Adrenal gland (tissue), 12 donors: ENCODE measurements around the gene MICALL1. TPM values are rescaled to one million over a fixed set of nuclear protein-coding genes. Genes with fewer than 3 reads are reported as not detected.
A peak's percentile ranks its signal among the peaks of the same experiment; 100 is the strongest.

Experiments used
- DNase-seq, 7 donors: peaks; one replicate each; pipeline ENCODE4 v3.0.0-alpha.2; 2019 to 2020
- H3K27ac ChIP-seq, 5 donors: fragments of 200-600 bp; sonication (generic) in 4 of 5; 1 replicate in 3 of 5; 2 replicates in 2 of 5; pipeline versions ENCODE4 v1.5.1 to v1.8.0; 2016 to 2020; ENCODE audit warnings: mild to moderate bottlenecking in 1 of 5
- H3K27me3 ChIP-seq: fragments of 200-600 bp; 2 replicates; pipeline ENCODE4 v1.8.0; 2021
- H3K36me3 ChIP-seq, 2 donors: fragments of 200-600 bp; replicated peaks in 1 of 2; 1 replicate in 1 of 2; 2 replicates in 1 of 2; pipeline versions ENCODE4 v1.5.1 to v1.8.0; 2018 to 2022
- H3K4me1 ChIP-seq, 2 donors: fragments of 200-600 bp; replicated peaks in 1 of 2; 1 replicate in 1 of 2; 2 replicates in 1 of 2; pipeline versions ENCODE4 v1.5.1 to v1.8.0; 2018 to 2021
- H3K4me3 ChIP-seq, 4 donors: fragments of 200-600 bp; sonication (generic) in 3 of 4; one replicate each; pipeline ENCODE4 v1.5.1; 2016 to 2018
- H3K9me3 ChIP-seq, 3 donors: fragments of 200-600 bp; sonication (generic) in 1 of 3; replicated peaks in 1 of 3; 1 replicate in 2 of 3; 2 replicates in 1 of 3; pipeline versions ENCODE4 v1.5.1 to v1.8.0; 2016 to 2021
- POLR2A ChIP-seq, 2 donors: fragments of 450-650 bp; IDR thresholded peaks; one replicate each; pipeline ENCODE4 v1.6.1; 2017; ENCODE audit warnings: antibody characterized with exemption in 2 of 2, mild to moderate bottlenecking in 2 of 2, moderate library complexity in 1 of 2
- WGBS, 4 donors: extraction: QIAGEN DNeasy Blood & Tissue Kit in 2 of 4; methylation state at CpG; one replicate each; pipeline versions ENCODE4 v1.1.5 to v1.1.7; 2013 to 2017; 5-methylcytosine and 5-hydroxymethylcytosine counted together
- intact Hi-C, 2 donors: fragments of 100-400 bp; cut with DNase I; formaldehyde crosslinking; loops; one replicate each; pipeline versions ENCODE4 v1.14.1 to v1.15.0; 2022 to 2023
- polyA plus RNA-seq, 3 donors: library from polyadenylated mRNA; stranded (reverse); fragments of 200-250 nt in 2 of 3; fragments of 350-450 nt in 1 of 3; fragmentation: Illumina TruSeq in 1 of 3; extraction: RNeasy Lipid Tissue Mini Kit (QIAGEN cat#74804) in 1 of 3; gene quantifications; one replicate each; pipeline ENCODE4 v1.2.3, GENCODE V29; 2013 to 2014
- total RNA-seq, 9 donors: library from RNA; depleted of rRNA in 4 of 9; stranded (reverse); fragments of >200 nt in 4 of 9; fragments of 120-200 nt in 1 of 9; fragmentation: NEBNext Ultra II Directional in 1 of 9; extraction: Animal tissue kit (Norgen Biotek cat#: 25700) in 1 of 9; gene quantifications; one replicate each; pipeline versions ENCODE4 v1.1.0 to v1.2.4, GENCODE V29; 2013 to 2023
- TF ChIP-seq, protein P1 (sequence below), 6 experiments: fragments of 450-650 bp in 4 of 6; fragments of 200-600 bp in 2 of 6; sonication (generic) in 1 of 6; IDR thresholded peaks; 1 replicate in 5 of 6; 2 replicates in 1 of 6; pipeline versions ENCODE4 v1.5.1 to v1.8.0; 2016 to 2021; ENCODE audit warnings: antibody characterized with exemption in 6 of 6, mild to moderate bottlenecking in 2 of 6, moderate library complexity in 1 of 6
- donor health status: healthy with polysubstance abuse.
- donor health status: Bipolar disorder and iron deficiency.
- donor health status: DM: yes; HTN: yes; CAD: no.
- donor health status: DM: no; HTN: no; CAD: no.
- donor health status: DM: no; HTN: no; CAD: no.
- donor health status: DM: yes; HTN: yes; CAD: no.

The MICALL1 gene
- total and polyA plus RNA-seq, 12 donors: 5.7 to 25.2 (median 17.1) TPM

DNA sequence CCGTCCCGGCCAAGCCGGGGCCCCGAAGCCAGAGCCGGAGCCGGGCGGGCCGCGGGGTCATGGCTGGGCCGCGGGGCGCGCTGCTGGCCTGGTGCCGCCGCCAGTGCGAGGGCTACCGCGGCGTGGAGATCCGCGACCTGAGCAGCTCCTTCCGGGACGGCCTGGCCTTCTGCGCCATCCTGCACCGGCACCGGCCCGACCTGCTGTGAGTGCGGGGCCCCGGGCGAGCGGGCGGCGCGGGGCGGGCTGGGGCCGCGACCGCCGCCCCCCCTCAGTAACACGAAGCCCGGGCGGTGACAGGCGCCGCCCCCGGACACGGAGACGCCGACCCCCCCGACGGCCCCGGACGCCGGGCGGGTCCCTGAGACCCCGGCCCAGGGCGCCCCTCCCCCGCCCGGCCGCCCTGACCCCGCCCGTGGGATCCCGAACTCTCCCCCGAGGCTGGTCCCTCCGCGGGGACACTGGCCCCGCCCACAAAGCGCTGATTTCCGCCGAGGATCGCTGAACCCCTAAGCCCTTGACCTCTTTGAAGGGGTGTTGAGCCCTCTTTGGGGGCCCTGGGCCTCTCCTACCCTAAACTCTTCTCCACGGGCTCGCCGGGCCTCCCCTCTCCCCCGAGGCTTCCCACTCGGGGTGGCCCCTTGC is 389 bp downstream of the MICALL1 start:
- H3K4me1 ChIP-seq: peaks cover 6 to 20% of the 10 kb centered on the region in 2 donors
- no peaks in the 10 kb centered on the region for H3K27me3 ChIP-seq
- intact Hi-C loops: loop anchor here in 1 of 2 donors (10.0 kb wide), 1 partner anchor 58 kb away; no protein-coding TSS in a partner anchor
- peak overlapping the region in 3 of 4 donors; percentile 4 to 97 (median 31) for H3K4me3 ChIP-seq
- TF ChIP-seq, protein P1, sequence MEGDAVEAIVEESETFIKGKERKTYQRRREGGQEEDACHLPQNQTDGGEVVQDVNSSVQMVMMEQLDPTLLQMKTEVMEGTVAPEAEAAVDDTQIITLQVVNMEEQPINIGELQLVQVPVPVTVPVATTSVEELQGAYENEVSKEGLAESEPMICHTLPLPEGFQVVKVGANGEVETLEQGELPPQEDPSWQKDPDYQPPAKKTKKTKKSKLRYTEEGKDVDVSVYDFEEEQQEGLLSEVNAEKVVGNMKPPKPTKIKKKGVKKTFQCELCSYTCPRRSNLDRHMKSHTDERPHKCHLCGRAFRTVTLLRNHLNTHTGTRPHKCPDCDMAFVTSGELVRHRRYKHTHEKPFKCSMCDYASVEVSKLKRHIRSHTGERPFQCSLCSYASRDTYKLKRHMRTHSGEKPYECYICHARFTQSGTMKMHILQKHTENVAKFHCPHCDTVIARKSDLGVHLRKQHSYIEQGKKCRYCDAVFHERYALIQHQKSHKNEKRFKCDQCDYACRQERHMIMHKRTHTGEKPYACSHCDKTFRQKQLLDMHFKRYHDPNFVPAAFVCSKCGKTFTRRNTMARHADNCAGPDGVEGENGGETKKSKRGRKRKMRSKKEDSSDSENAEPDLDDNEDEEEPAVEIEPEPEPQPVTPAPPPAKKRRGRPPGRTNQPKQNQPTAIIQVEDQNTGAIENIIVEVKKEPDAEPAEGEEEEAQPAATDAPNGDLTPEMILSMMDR (IDR thresholded peaks at IDR 0.05): no peak
- TF ChIP-seq POLR2A (IDR thresholded peaks at IDR 0.05): peak in 1 of 2 donors; percentile 30
- WGBS, 4 donors: 0 to 1% (median 1%) methylated on average over 1 to 65 of the region's 75 CpGs
- H3K9me3 ChIP-seq: no peaks in the 10 kb centered on the region
- peak overlapping the region in 4 of 5 donors; percentile 19 to 90 (median 64) for H3K27ac ChIP-seq
- peak in 1 of 7 donors; percentile 38 for DNase-seq
- H3K36me3 ChIP-seq: no peaks in the 10 kb centered on the region

DNA sequence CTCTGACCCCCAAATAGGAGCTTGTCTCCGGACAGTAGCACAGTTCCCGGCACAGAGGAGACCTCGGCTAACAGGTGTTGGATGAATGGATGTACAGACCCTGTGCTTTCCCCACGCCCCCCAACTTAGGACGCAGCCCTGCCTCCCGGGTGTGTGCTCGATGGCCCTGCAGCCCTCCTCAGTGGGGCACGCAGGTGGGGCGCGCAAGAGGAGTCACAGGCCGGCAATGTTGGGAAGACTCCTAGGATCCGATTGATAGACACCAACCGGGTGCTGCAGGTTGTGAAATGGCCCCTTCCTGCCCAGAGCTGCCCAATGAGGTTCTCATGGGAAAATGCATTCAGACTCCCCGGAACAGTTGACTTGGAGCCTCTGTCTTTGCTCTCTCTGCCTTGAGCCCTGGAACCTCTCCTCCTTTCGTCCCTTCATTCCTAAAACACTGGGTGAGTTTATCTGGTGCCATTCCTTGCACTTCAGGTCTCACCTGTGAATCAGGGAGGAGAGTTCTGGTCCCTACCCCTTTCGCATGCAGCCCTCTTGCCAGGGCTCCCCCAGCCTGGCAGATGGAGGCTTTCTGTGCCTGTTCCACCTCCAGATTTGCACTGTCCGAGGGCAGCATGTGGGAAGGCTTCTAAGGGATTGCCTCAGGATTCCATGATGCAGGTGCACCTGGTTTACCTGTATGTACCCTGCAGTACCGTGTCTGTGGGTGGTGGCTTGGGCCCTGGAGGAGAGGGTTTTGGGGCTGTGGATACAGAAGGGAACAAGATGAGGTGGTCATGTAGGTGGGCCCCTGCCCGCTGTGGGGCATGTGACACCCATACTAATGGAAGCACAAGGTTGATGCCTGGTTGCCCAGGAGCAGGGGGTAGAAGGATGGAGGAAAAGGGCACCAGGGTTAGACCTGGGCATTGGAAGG is 1.2 kb downstream of the MICALL1 start:
- TF ChIP-seq, protein P1 (IDR thresholded peaks at IDR 0.05): no peak
- TF ChIP-seq POLR2A (IDR thresholded peaks at IDR 0.05): no peak
- DNase-seq: peak in 1 of 7 donors; percentile 27
- peak overlapping the region in 3 of 4 donors; percentile 4 to 97 (median 31) for H3K4me3 ChIP-seq

DNA sequence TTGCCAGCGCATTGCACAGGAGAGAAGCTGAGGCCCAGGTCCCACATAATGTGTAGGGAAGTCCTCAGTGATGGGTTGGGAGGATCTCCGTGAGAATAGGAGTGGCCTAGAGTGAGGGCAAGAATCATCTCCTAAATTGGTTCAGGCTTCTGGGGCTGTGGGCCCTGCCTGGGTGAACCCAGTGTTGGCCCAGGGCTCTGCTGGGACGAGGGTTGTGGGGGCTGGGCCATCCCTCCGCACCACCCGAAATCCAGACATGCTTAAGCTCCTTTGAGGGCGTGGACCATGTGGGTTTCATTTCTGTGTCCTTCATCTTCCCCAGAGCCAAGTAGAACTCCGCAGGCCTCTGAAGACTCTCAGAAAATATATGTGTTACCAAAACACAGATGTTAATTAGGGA is 3.7 kb downstream of the MICALL1 start:
- no peaks in the 10 kb centered on the region for H3K27me3 ChIP-seq
- no peak overlapping the region for H3K27ac ChIP-seq
- WGBS, 4 donors: 87 to 91% (median 89%) methylated on average over 7 of the region's 7 CpGs
- no peaks in the 10 kb centered on the region for H3K36me3 ChIP-seq
- peaks cover 6 to 18% of the 10 kb centered on the region in 2 donors for H3K4me1 ChIP-seq
- H3K4me3 ChIP-seq: no peak overlapping the region
- TF ChIP-seq, protein P1 (IDR thresholded peaks at IDR 0.05): no peak
- no peak for TF ChIP-seq POLR2A (IDR thresholded peaks at IDR 0.05)
- intact Hi-C loops: loop anchor here in 1 of 2 donors (10.0 kb wide), 1 partner anchor 55 kb away; no protein-coding TSS in a partner anchor
- no peaks in the 10 kb centered on the region for H3K9me3 ChIP-seq
- no peak for DNase-seq

More for the DNA sequence above, 1.2 kb downstream of the MICALL1 start:
- Histone ChIP-seq H3K27me3 (no peaks in the 10 kb centered on the region), H3K9me3 (no peaks in the 10 kb centered on the region), H3K27ac (peak overlapping the region in 3 of 5 donors; percentile 62 to 90 (median 66)), H3K4me1 (peaks cover 6 to 20% of the 10 kb centered on the region in 2 donors), H3K36me3 (no peaks in the 10 kb centered on the region)
- WGBS, 4 donors: 52 to 60% (median 55%) methylated on average over 9 to 19 of the region's 19 CpGs
- intact Hi-C loops: loop anchor here in 1 of 2 donors (10.0 kb wide), 1 partner anchor 58 kb away; no protein-coding TSS in a partner anchor
